PC-9 (cell line): ENCODE data around the gene RHBDL1. TPM values are rescaled to one million over a fixed set of nuclear protein-coding genes. Genes with fewer than 3 reads are reported as not detected.

Experiments used
- BruUV-seq: library from RNA; stranded (reverse); fragments of 400-500 nt; replicated peaks from 2 replicates; lab custom pipeline; 2021; lab: Mats Ljungman, UMichigan
- CTCF ChIA-PET: fragments of 300-600 bp; sonication (Branson Sonifier 250); formaldehyde crosslinking; loops from one replicate; lab custom pipeline; 2022; ENCODE audit warnings: antibody characterized with exemption; lab: Charles Lee
- POLR2A ChIA-PET: fragments of 300-600 bp; sonication (Branson Sonifier 250); formaldehyde crosslinking; loops from one replicate; lab custom pipeline; 2022; ENCODE audit warnings: antibody characterized with exemption; ENCODE audit not compliant: unreplicated experiment; lab: Charles Lee
- DNase-seq, 2 experiments: peaks; one replicate each; pipeline versions ENCODE4 v3.0.0 to v3.0.0-alpha.2; 2015 to 2022; ENCODE audit warnings: mixed read lengths in 1 of 2
- H2AFZ ChIP-seq: fragments of 200-600 bp; sonication (generic); 2 replicates; pipeline ENCODE4 v1.8.1; 2017; ENCODE audit warnings: antibody characterized with exemption
- H3F3A ChIP-seq: fragments of 200-600 bp; sonication (generic); 2 replicates; pipeline ENCODE4 v1.8.1; 2017; ENCODE audit warnings: antibody characterized with exemption, mild to moderate bottlenecking, low read depth; ENCODE audit not compliant: insufficient read depth
- H3K27ac ChIP-seq: fragments of 200-600 bp; sonication (generic); 2 replicates; pipeline ENCODE4 v1.6.1; 2016; ENCODE audit warnings: mixed run types
- H3K27me3 ChIP-seq: fragments of 200-600 bp; sonication (generic); 2 replicates; pipeline ENCODE4 v1.6.1; 2016; ENCODE audit warnings: low read depth, mixed run types; ENCODE audit not compliant: insufficient read depth
- H3K36me3 ChIP-seq: fragments of 200-600 bp; sonication (generic); 2 replicates; pipeline ENCODE4 v1.6.1; 2016; ENCODE audit warnings: low read depth, mixed run types
- H3K4me1 ChIP-seq: fragments of 200-600 bp; sonication (generic); replicated peaks from 2 replicates; pipeline ENCODE4 v1.6.1; 2016; ENCODE audit warnings: mixed run types; ENCODE audit not compliant: insufficient read depth
- H3K4me2 ChIP-seq: fragments of 200-600 bp; sonication (generic); 2 replicates; pipeline ENCODE4 v1.6.1; 2017; ENCODE audit warnings: mixed run types
- H3K4me3 ChIP-seq: fragments of 200-600 bp; sonication (generic); 2 replicates; pipeline ENCODE4 v1.6.1; 2016; ENCODE audit warnings: mixed run types
- H3K79me2 ChIP-seq: fragments of 200-600 bp; sonication (generic); 2 replicates; pipeline ENCODE4 v1.6.1; 2017; ENCODE audit warnings: low read depth, mixed run types
- H3K9me2 ChIP-seq: fragments of 200-600 bp; sonication (generic); 2 replicates; pipeline ENCODE4 v1.8.1; 2017; ENCODE audit warnings: mild to moderate bottlenecking; ENCODE audit not compliant: insufficient read depth
- H3K9me3 ChIP-seq: fragments of 200-600 bp; sonication (generic); 2 replicates; pipeline ENCODE4 v1.8.1; 2016; ENCODE audit warnings: low read depth; ENCODE audit not compliant: insufficient read depth
- H4K20me1 ChIP-seq: fragments of 200-600 bp; sonication (generic); 2 replicates; pipeline ENCODE4 v1.8.1; 2017; ENCODE audit not compliant: insufficient read depth
- CTCF ChIP-seq: fragments of 200-600 bp; sonication (generic); conservative IDR thresholded peaks from 2 replicates; pipeline ENCODE4 v1.6.1; 2017; ENCODE audit warnings: mixed run types, antibody characterized with exemption, mild to moderate bottlenecking, moderate library complexity
- EZH2 ChIP-seq: fragments of 200-600 bp; sonication (generic); IDR thresholded peaks from 2 replicates; pipeline ENCODE4 v1.8.0; 2017; ENCODE audit warnings: antibody characterized with exemption, low read depth
- intact Hi-C: fragments of 100-400 bp; cut with micrococcal nuclease; formaldehyde crosslinking; loops from one replicate; pipeline ENCODE4 v1.10.0; 2022; ENCODE audit not compliant: unreplicated experiment
- total RNA-seq: library from RNA; stranded (reverse); gene quantifications from 2 replicates; pipeline ENCODE4 v1.2.3, GENCODE V29; 2021

The RHBDL1 gene
- total RNA-seq, 1 experiment from 2014 or later, result 18.1 TPM

DNA sequence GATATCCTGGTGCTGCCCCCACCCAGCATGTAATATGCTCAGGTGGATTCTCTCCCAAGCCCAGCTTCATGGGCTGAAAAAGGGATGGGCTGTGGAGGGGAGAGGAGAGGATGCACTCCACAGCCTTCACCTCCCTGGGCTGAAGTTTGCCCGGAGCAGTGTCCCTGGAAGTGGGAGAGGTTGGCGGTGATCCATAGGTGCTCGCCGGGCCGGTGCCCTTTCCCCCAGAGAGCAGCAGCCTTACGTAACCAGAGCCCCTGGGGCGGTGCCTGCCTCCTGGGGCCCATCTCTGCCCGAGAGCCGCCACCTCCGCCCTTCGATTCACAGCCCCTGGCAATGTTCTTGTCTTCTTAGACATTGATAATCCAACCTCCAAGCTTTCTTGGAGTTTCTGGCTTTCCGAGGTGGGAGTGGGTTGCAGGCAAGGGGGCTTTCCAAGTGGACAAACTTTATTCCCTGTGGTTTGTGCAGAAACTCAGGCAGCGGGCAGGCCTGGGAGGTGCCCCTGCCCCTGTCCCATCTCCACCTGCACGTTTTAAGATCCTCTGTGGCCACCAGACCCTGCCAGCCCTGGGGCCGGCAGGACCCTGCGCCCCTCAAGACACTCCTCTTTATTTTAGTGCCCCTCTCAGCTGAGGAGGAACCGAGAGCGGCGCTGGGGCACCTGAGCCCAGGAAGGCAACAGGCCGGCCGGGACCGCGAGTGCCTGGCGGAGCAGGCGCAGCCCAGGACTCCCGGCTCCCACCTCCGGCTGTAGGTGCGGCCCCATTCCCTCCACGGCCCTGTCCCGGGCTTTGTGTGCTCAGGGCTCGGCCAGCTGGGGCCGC lies 29.4 kb upstream of the RHBDL1 start:
- H3K4me1 ChIP-seq, result peaks cover 65% of the 10 kb centered on the region

GRCh38 chr16:646679-647172 lies 28.7 kb upstream of the RHBDL1 start:
- H3F3A ChIP-seq, result peaks cover 33% of the 10 kb centered on the region
- TF ChIP-seq CTCF, result no peak
- no peak for TF ChIP-seq EZH2
- H3K9me2 ChIP-seq, result no peaks in the 10 kb centered on the region
- no peak overlapping the region for H2AFZ ChIP-seq
- no peak overlapping the region for H3K4me3 ChIP-seq
- no peaks in the 10 kb centered on the region for H3K27me3 ChIP-seq
- peak overlapping the region; percentile 97; the same call in 1 of the 2 replicates for H3K4me2 ChIP-seq
- no peaks in the 10 kb centered on the region for H3K36me3 ChIP-seq
- H4K20me1 ChIP-seq, result peaks cover 17% of the 10 kb centered on the region; the same call in 1 of the 2 replicates
- no peak for DNase-seq
- H3K27ac ChIP-seq, result peak overlapping the region; percentile 65
- intact Hi-C loops, result loop anchor here (10.0 kb wide), 1 partner anchor 262 kb away; the partner anchor contains the start of gene PGAP6
- POLR2A ChIA-PET, result no interaction called here
- peaks cover 65% of the 10 kb centered on the region for H3K4me1 ChIP-seq
- CTCF ChIA-PET, result no interaction called here
- BruUV-seq, result no TSS peak
- peaks cover 69% of the 10 kb centered on the region for H3K79me2 ChIP-seq
- H3K9me3 ChIP-seq, result no peaks in the 10 kb centered on the region

More for the DNA sequence above, 29.4 kb upstream of the RHBDL1 start:
- peaks cover 69% of the 10 kb centered on the region for H3K79me2 ChIP-seq
- peaks cover 17% of the 10 kb centered on the region; the same call in 1 of the 2 replicates for H4K20me1 ChIP-seq
- ChIA-PET CTCF (interaction anchor here (0.5 kb wide), 1 partner anchor 123 kb away, joined by 4 read pairs; no protein-coding TSS in a partner anchor), POLR2A (no interaction called here)
- H2AFZ ChIP-seq, result no peak overlapping the region
- H3K4me2 ChIP-seq, result peak overlapping the region; percentile 97
- no TSS peak for BruUV-seq
- no peaks in the 10 kb centered on the region for H3K27me3 ChIP-seq
- H3F3A ChIP-seq, result peaks cover 33% of the 10 kb centered on the region
- peak; percentile 66 to 94 for DNase-seq
- H3K9me3 ChIP-seq, result no peaks in the 10 kb centered on the region
- TF ChIP-seq EZH2 (no peak), CTCF (no peak)
- intact Hi-C loops, result loop anchor here (10.0 kb wide), 1 partner anchor 261 kb away; the partner anchor contains the start of gene PGAP6
- H3K36me3 ChIP-seq, result no peaks in the 10 kb centered on the region
- peak overlapping the region; percentile 26; the same call in 1 of the 2 replicates for H3K4me3 ChIP-seq
- no peaks in the 10 kb centered on the region for H3K9me2 ChIP-seq
- H3K27ac ChIP-seq, result peak overlapping the region; percentile 65

- no peaks in the 10 kb centered on the region for H3K36me3 ChIP-seq
- H3K4me3 ChIP-seq, result no peak overlapping the region; the same call in 1 of the 2 replicates
- TF ChIP-seq CTCF, result no peak
- no peak for TF ChIP-seq EZH2
- intact Hi-C loops, result loop anchor here (10.0 kb wide), 1 partner anchor 263 kb away; the partner anchor contains the start of gene PGAP6
- H3K4me1 ChIP-seq, result peaks cover 65% of the 10 kb centered on the region
- no TSS peak for BruUV-seq
- H3K4me2 ChIP-seq, result peak overlapping the region; percentile 92
- no peak overlapping the region for H2AFZ ChIP-seq
- H3F3A ChIP-seq, result peaks cover 33% of the 10 kb centered on the region
- ChIA-PET CTCF (interaction anchor here (0.6 kb wide), 1 partner anchor 265 kb away, joined by 7 read pairs; no protein-coding TSS in a partner anchor), POLR2A (interaction anchor here (0.6 kb wide), 1 partner anchor 13 kb away, joined by 3 read pairs; no protein-coding TSS in a partner anchor)
- peaks cover 69% of the 10 kb centered on the region for H3K79me2 ChIP-seq
- H3K27ac ChIP-seq, result no peak overlapping the region
- no peaks in the 10 kb centered on the region for H3K9me3 ChIP-seq
- H3K9me2 ChIP-seq, result no peaks in the 10 kb centered on the region
- H4K20me1 ChIP-seq, result peaks cover 17% of the 10 kb centered on the region; the same call in 1 of the 2 replicates
- no peak for DNase-seq
- H3K27me3 ChIP-seq, result no peaks in the 10 kb centered on the region
Observed at GRCh38 chr16:647173-647902, 28.1 kb upstream of the RHBDL1 start.
